HepG2 (cell line): ENCODE data around the gene SYTL3. TPM values are rescaled to one million over a fixed set of nuclear protein-coding genes. Genes with fewer than 3 reads are reported as not detected.

Experiments used
- BCL6 ChIP-seq: IDR thresholded peaks from 2 replicates; pipeline ENCODE4 v1.6.1; 2016; ENCODE audit warnings: missing genetic modification reagents, missing compliant biosample characterization
- CREM ChIP-seq, 2 experiments: sonication (generic) in 1 of 2; formaldehyde crosslinking in 1 of 2; IDR thresholded peaks; 2 replicates each; pipeline versions ENCODE4 v1.4.0 to v1.6.1; 2016 to 2020; ENCODE audit warnings: antibody characterized with exemption in 1 of 2, mild to moderate bottlenecking in 1 of 2, missing genetic modification reagents in 1 of 2
- ETV6 ChIP-seq: sonication (generic); formaldehyde crosslinking; conservative IDR thresholded peaks from 2 replicates; pipeline ENCODE4 v1.4.0; 2020; ENCODE audit warnings: missing genetic modification reagents
- FLYWCH1 ChIP-seq: sonication (generic); formaldehyde crosslinking; IDR thresholded peaks from 2 replicates; pipeline ENCODE4 v1.8.1; 2023; ENCODE audit warnings: mild to moderate bottlenecking, missing genetic modification reagents
- GABPA ChIP-seq, 2 experiments: IDR thresholded peaks; 2 replicates each; pipeline ENCODE4 v1.6.1; 2011 to 2016; ENCODE audit warnings: low read depth in 2 of 2, low read length in 1 of 2, missing biosample characterization in 1 of 2, missing genetic modification characterization in 1 of 2
- KDM2A ChIP-seq: sonication (generic); formaldehyde crosslinking; IDR thresholded peaks from 2 replicates; pipeline ENCODE4 v1.4.0; 2020; ENCODE audit warnings: low read depth, missing genetic modification reagents, borderline replicate concordance
- KLF6 ChIP-seq: IDR thresholded peaks from 2 replicates; pipeline ENCODE4 v1.8.0; 2016; ENCODE audit warnings: missing biosample characterization, missing genetic modification reagents
- NFE2L2 ChIP-seq: fragments of 150-350 bp; IDR thresholded peaks from 2 replicates; pipeline ENCODE4 v1.6.1; 2014; ENCODE audit warnings: low read length
- SMYD3 ChIP-seq: sonication (generic); formaldehyde crosslinking; IDR thresholded peaks from 2 replicates; pipeline ENCODE4 v1.8.1; 2023; ENCODE audit warnings: mild to moderate bottlenecking, missing genetic modification reagents
- TBX3 ChIP-seq: fragments of 450-650 bp; IDR thresholded peaks from 2 replicates; pipeline ENCODE4 v1.6.1; 2017; ENCODE audit warnings: antibody characterized with exemption, mild to moderate bottlenecking, inconsistent platforms, borderline replicate concordance
- ZMYM2 ChIP-seq: sonication (generic); formaldehyde crosslinking; IDR thresholded peaks from 2 replicates; pipeline ENCODE4 v1.8.0; 2022; ENCODE audit warnings: mild to moderate bottlenecking, missing genetic modification reagents
- ZNF33B ChIP-seq: sonication (generic); formaldehyde crosslinking; IDR thresholded peaks from 2 replicates; pipeline ENCODE4 v1.5.1; 2020; ENCODE audit warnings: mild to moderate bottlenecking, missing genetic modification reagents
- ZNF431 ChIP-seq: sonication (generic); formaldehyde crosslinking; IDR thresholded peaks from 2 replicates; pipeline ENCODE4 v1.9.0; 2022; ENCODE audit warnings: missing genetic modification reagents, low read depth, mild to moderate bottlenecking, borderline replicate concordance
- ZNF446 ChIP-seq: sonication (generic); formaldehyde crosslinking; IDR thresholded peaks from 2 replicates; pipeline ENCODE4 v1.5.0; 2020; ENCODE audit warnings: mild to moderate bottlenecking, missing genetic modification reagents
- ZNF496 ChIP-seq: sonication (generic); formaldehyde crosslinking; IDR thresholded peaks from 2 replicates; pipeline ENCODE4 v1.8.1; 2023; ENCODE audit warnings: mild to moderate bottlenecking, moderate library complexity, missing genetic modification reagents; ENCODE audit not compliant: insufficient replicate concordance
- ZZZ3 ChIP-seq: sonication (generic); formaldehyde crosslinking; IDR thresholded peaks from 2 replicates; pipeline ENCODE4 v1.4.0; 2020; ENCODE audit warnings: missing genetic modification reagents, mild to moderate bottlenecking, borderline replicate concordance
- polyA plus RNA-seq, 8 experiments: library from polyadenylated mRNA; depleted of rRNA in 3 of 8; stranded (reverse) in 7 of 8; unstranded in 1 of 8; fragments of >200 nt; fragmentation: Illumina TruSeq in 4 of 8; extraction: Trizol in 4 of 8; gene quantifications; 2 replicates each; pipeline versions ENCODE4 v1.2.1 to v1.2.3, GENCODE V29; 2011 to 2016; ENCODE audit warnings: low read depth in 4 of 8, missing spikeins in 1 of 8, mixed read lengths in 1 of 8; ENCODE audit not compliant: insufficient read depth in 1 of 8
- total RNA-seq, 5 experiments: library from RNA; depleted of rRNA; stranded (reverse); fragments of >200 nt; fragmentation: Illumina TruSeq; extraction: Trizol; gene quantifications; 2 replicates each; pipeline ENCODE4 v1.2.3, GENCODE V29; 2016; ENCODE audit warnings: low read depth in 1 of 5
- TF ChIP-seq, protein P1 (sequence below): sonication (generic); formaldehyde crosslinking; IDR thresholded peaks from 2 replicates; pipeline ENCODE4 v1.5.0; 2020; ENCODE audit warnings: mild to moderate bottlenecking, missing genetic modification reagents
- TF ChIP-seq, protein P2 (sequence below): sonication (generic); formaldehyde crosslinking; IDR thresholded peaks from 2 replicates; pipeline ENCODE4 v1.5.0; 2020; ENCODE audit warnings: missing genetic modification reagents
- TF ChIP-seq, protein P3 (sequence below): sonication (generic); formaldehyde crosslinking; IDR thresholded peaks from 2 replicates; pipeline ENCODE4 v1.5.1; 2020; ENCODE audit warnings: missing genetic modification reagents, mild to moderate bottlenecking, borderline replicate concordance

Gene SYTL3
- total and polyA plus RNA-seq, 2 of the 13 experiments (the other 11 are each of a cell fraction or from before 2014, with no cell fraction given) = 0.11 to 0.28 TPM

DNA sequence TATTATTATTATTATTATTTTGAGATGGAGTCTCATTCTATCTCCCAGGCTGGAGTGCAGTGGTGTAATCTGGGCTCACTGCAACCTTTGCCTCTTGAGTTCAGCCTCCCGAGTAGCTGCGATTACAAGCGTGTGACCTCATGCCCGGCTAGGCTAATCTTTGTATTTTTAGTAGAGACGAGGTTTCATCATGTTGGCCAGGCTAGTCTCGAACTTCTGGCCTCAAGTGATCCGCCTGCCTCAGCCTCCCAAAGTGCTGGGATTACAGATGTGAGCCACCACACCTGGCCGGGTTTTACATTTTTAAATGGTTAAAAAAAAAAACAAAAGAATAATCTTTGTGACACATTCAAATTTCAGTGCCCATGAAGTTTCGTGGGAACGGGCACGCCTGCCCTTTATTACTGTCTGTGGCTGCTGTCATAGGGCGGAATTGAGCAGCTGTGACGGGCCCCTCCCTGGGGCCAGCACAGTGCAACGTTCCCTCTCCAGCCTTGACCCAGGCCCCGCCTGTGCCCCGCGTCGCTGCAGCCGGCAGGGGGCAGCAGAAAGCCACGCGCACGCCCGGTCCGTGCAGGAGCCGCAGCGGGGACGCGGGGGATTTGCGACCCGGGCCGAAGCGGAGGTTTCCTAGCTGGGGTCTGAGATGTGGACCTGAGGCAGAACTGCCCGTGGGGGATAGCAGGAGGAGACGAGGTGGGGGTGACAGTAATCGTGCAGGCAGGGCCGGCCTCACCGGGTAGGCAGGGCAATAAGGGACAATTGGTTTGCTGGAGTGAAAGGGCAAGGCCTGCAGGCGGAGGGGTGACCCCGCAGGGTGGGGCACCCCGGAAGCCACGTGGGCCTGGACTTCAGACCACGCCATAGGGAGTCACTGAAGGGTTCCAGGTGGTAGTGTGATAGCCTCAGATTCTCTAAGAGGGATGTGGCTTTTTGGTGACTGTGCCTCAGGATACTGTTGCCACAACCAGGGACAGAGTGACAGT lies 54.3 kb downstream of the SYTL3 start (continued):
- TF ChIP-seq ZNF446 (CRISPR knock-in tag) (no peak), GABPA (IDR thresholded peaks at IDR 0.05; ENCODE audit: low read depth, low read length) (no peak), GABPA (CRISPR knock-in tag; IDR thresholded peaks at IDR 0.05; ENCODE audit: low read depth) (peak; percentile 64), ZMYM2 (CRISPR knock-in tag) (peak; percentile 85), ETV6 (CRISPR knock-in tag) (peak; percentile 63; the same call in 1 of the 2 replicates), ZNF33B (CRISPR knock-in tag) (peak; percentile 98), CREM (IDR thresholded peaks at IDR 0.05) (no peak), CREM (CRISPR knock-in tag; IDR thresholded peaks at IDR 0.05) (peak; percentile 54; the same call in 1 of the 2 replicates), BCL6 (peak; percentile 58; the same call in 1 of the 2 replicates), FLYWCH1 (CRISPR knock-in tag) (no peak), SMYD3 (CRISPR knock-in tag) (peak; percentile 83; the same call in 1 of the 2 replicates), TBX3 (peak; percentile 44; the same call in 1 of the 2 replicates), KDM2A (CRISPR knock-in tag) (peak; percentile 98), ZNF431 (peak; percentile 90), KLF6 (CRISPR knock-in tag) (peak; percentile 72; the same call in 1 of the 2 replicates), ZZZ3 (CRISPR knock-in tag) (peak; percentile 87), ZNF496 (CRISPR knock-in tag) (no peak), NFE2L2 (no peak)
- TF ChIP-seq, protein P1, sequence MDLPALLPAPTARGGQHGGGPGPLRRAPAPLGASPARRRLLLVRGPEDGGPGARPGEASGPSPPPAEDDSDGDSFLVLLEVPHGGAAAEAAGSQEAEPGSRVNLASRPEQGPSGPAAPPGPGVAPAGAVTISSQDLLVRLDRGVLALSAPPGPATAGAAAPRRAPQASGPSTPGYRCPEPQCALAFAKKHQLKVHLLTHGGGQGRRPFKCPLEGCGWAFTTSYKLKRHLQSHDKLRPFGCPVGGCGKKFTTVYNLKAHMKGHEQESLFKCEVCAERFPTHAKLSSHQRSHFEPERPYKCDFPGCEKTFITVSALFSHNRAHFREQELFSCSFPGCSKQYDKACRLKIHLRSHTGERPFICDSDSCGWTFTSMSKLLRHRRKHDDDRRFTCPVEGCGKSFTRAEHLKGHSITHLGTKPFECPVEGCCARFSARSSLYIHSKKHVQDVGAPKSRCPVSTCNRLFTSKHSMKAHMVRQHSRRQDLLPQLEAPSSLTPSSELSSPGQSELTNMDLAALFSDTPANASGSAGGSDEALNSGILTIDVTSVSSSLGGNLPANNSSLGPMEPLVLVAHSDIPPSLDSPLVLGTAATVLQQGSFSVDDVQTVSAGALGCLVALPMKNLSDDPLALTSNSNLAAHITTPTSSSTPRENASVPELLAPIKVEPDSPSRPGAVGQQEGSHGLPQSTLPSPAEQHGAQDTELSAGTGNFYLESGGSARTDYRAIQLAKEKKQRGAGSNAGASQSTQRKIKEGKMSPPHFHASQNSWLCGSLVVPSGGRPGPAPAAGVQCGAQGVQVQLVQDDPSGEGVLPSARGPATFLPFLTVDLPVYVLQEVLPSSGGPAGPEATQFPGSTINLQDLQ (CRISPR knock-in tag) = no peak
- TF ChIP-seq, protein P2, sequence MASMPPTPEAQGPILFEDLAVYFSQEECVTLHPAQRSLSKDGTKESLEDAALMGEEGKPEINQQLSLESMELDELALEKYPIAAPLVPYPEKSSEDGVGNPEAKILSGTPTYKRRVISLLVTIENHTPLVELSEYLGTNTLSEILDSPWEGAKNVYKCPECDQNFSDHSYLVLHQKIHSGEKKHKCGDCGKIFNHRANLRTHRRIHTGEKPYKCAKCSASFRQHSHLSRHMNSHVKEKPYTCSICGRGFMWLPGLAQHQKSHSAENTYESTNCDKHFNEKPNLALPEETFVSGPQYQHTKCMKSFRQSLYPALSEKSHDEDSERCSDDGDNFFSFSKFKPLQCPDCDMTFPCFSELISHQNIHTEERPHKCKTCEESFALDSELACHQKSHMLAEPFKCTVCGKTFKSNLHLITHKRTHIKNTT (CRISPR knock-in tag) = peak; percentile 62; the same call in 1 of the 2 replicates
- TF ChIP-seq, protein P3, sequence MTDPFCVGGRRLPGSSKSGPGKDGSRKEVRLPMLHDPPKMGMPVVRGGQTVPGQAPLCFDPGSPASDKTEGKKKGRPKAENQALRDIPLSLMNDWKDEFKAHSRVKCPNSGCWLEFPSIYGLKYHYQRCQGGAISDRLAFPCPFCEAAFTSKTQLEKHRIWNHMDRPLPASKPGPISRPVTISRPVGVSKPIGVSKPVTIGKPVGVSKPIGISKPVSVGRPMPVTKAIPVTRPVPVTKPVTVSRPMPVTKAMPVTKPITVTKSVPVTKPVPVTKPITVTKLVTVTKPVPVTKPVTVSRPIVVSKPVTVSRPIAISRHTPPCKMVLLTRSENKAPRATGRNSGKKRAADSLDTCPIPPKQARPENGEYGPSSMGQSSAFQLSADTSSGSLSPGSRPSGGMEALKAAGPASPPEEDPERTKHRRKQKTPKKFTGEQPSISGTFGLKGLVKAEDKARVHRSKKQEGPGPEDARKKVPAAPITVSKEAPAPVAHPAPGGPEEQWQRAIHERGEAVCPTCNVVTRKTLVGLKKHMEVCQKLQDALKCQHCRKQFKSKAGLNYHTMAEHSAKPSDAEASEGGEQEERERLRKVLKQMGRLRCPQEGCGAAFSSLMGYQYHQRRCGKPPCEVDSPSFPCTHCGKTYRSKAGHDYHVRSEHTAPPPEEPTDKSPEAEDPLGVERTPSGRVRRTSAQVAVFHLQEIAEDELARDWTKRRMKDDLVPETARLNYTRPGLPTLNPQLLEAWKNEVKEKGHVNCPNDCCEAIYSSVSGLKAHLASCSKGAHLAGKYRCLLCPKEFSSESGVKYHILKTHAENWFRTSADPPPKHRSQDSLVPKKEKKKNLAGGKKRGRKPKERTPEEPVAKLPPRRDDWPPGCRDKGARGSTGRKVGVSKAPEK (CRISPR knock-in tag) = peak; percentile 78; the same call in 1 of the 2 replicates
